H9 (cell line): ENCODE results near the gene ELF1. TPM values are rescaled to one million over a fixed set of nuclear protein-coding genes. Genes with fewer than 3 reads are reported as not detected.
"Not testable (repeated sequence)": the region's sequence is repeated elsewhere in the genome, so short reads cannot be mapped to it uniquely, and the experiment has no call there.

Experiments used
- DNase-seq: peaks from one replicate; pipeline ENCODE4 v3.0.0-alpha.2; 2017
- H2AFZ ChIP-seq: one replicate; pipeline ENCODE4 v1.6.1; 2013; ENCODE audit warnings: mild to moderate bottlenecking, low read length, control low read depth, moderate library complexity
- H2AK5ac ChIP-seq: 2 replicates; pipeline ENCODE4 v1.6.1; 2013; ENCODE audit warnings: low read length, control low read depth, mixed read lengths; ENCODE audit not compliant: insufficient read length
- H2BK120ac ChIP-seq: one replicate; pipeline ENCODE4 v1.6.1; 2013; ENCODE audit warnings: low read depth, mild to moderate bottlenecking, low read length, control low read depth, inconsistent platforms; ENCODE audit not compliant: poor library complexity, severe bottlenecking
- H2BK12ac ChIP-seq: 2 replicates; pipeline ENCODE4 v1.6.1; 2013; ENCODE audit warnings: low read length, control low read depth, mixed read lengths, low read depth; ENCODE audit not compliant: insufficient read length
- H2BK15ac ChIP-seq: 2 replicates; pipeline ENCODE4 v1.6.1; 2013; ENCODE audit warnings: low read depth, low read length, control low read depth
- H2BK20ac ChIP-seq: one replicate; pipeline ENCODE4 v1.6.1; 2013; ENCODE audit warnings: low read depth, mild to moderate bottlenecking, low read length, control low read depth, inconsistent platforms; ENCODE audit not compliant: poor library complexity, severe bottlenecking
- H2BK5ac ChIP-seq: 2 replicates; pipeline ENCODE4 v1.6.1; 2013; ENCODE audit warnings: low read length, control low read depth, mixed read lengths; ENCODE audit not compliant: insufficient read length
- H3K14ac ChIP-seq: 2 replicates; pipeline ENCODE4 v1.6.1; 2013; ENCODE audit warnings: low read length, control low read depth; ENCODE audit not compliant: insufficient read depth
- H3K18ac ChIP-seq: 2 replicates; pipeline ENCODE4 v1.6.1; 2013; ENCODE audit warnings: low read depth, mild to moderate bottlenecking, mixed read lengths, low read length, control low read depth; ENCODE audit not compliant: insufficient read length
- H3K23ac ChIP-seq: 2 replicates; pipeline ENCODE4 v1.6.1; 2013; ENCODE audit warnings: low read length, control low read depth, mixed read lengths, low read depth; ENCODE audit not compliant: insufficient read length
- H3K23me2 ChIP-seq: 2 replicates; pipeline ENCODE4 v1.6.1; 2013; ENCODE audit warnings: low read depth, mild to moderate bottlenecking, mixed read lengths, low read length, control low read depth; ENCODE audit not compliant: insufficient read length, poor library complexity, severe bottlenecking
- H3K27ac ChIP-seq: 2 replicates; pipeline ENCODE4 v1.5.1; 2013; ENCODE audit warnings: low read length, control low read depth, mixed read lengths, low read depth; ENCODE audit not compliant: insufficient read length
- H3K27me3 ChIP-seq: 2 replicates; pipeline ENCODE4 v1.6.1; 2013; ENCODE audit warnings: low read length, control low read depth, inconsistent platforms; ENCODE audit not compliant: insufficient read depth
- H3K4ac ChIP-seq: 2 replicates; pipeline ENCODE4 v1.6.1; 2013; ENCODE audit warnings: low read depth, mild to moderate bottlenecking, control low read depth, inconsistent platforms, low read length, moderate library complexity
- H3K4me1 ChIP-seq: 2 replicates; pipeline ENCODE4 v1.6.1; 2013; ENCODE audit warnings: low read length, control low read depth, inconsistent platforms; ENCODE audit not compliant: insufficient read depth
- H3K4me2 ChIP-seq: 2 replicates; pipeline ENCODE4 v1.6.1; 2013; ENCODE audit warnings: low read length, control low read depth, mixed read lengths; ENCODE audit not compliant: insufficient read length, insufficient read depth
- H3K56ac ChIP-seq: 2 replicates; pipeline ENCODE4 v1.6.1; 2013; ENCODE audit warnings: low read depth, mild to moderate bottlenecking, mixed read lengths, low read length, control low read depth; ENCODE audit not compliant: insufficient read length
- H3K79me1 ChIP-seq: 2 replicates; pipeline ENCODE4 v1.6.1; 2013; ENCODE audit warnings: low read depth, mild to moderate bottlenecking, moderate library complexity, low read length, control low read depth, inconsistent platforms; ENCODE audit not compliant: insufficient read depth, poor library complexity, severe bottlenecking
- H3K79me2 ChIP-seq: 2 replicates; pipeline ENCODE4 v1.6.1; 2013; ENCODE audit warnings: low read length, control low read depth, inconsistent platforms; ENCODE audit not compliant: insufficient read depth
- H3K9ac ChIP-seq: 2 replicates; pipeline ENCODE4 v1.6.1; 2013; ENCODE audit warnings: low read length, control low read depth, mixed read lengths; ENCODE audit not compliant: insufficient read length; ENCODE audit errors: extremely low read depth
- H3K9me3 ChIP-seq: one replicate; pipeline ENCODE4 v1.6.1; 2013; ENCODE audit warnings: low read depth, low read length, inconsistent platforms; ENCODE audit not compliant: control insufficient read depth
- H3T11ph ChIP-seq: one replicate; pipeline ENCODE4 v1.6.1; 2013; ENCODE audit warnings: mild to moderate bottlenecking, low read length, control low read depth, inconsistent platforms
- H4K20me1 ChIP-seq: one replicate; pipeline ENCODE4 v1.6.1; 2013; ENCODE audit not compliant: control insufficient read depth, insufficient read length, insufficient read depth
- H4K5ac ChIP-seq: 2 replicates; pipeline ENCODE4 v1.6.1; 2013; ENCODE audit warnings: low read depth, mild to moderate bottlenecking, mixed read lengths, low read length, control low read depth; ENCODE audit not compliant: insufficient read length
- H4K8ac ChIP-seq: replicated peaks from 2 replicates; pipeline ENCODE4 v1.6.1; 2013; ENCODE audit warnings: low read length, control low read depth, mixed read lengths, low read depth; ENCODE audit not compliant: insufficient read length
- H4K91ac ChIP-seq: 2 replicates; pipeline ENCODE4 v1.6.1; 2013; ENCODE audit warnings: low read depth, mild to moderate bottlenecking, moderate library complexity, mixed read lengths, low read length, control low read depth; ENCODE audit not compliant: insufficient read length
- H3K27ac Mint-ChIP-seq, 3 experiments: 2 replicates in 2 of 3; 3 replicates in 1 of 3; pipeline ENCODE4 v1.8.0; 2020 to 2021; ENCODE audit warnings: mixed read lengths in 3 of 3, mild to moderate bottlenecking in 1 of 3, moderate library complexity in 1 of 3
- H3K27me3 Mint-ChIP-seq: 2 replicates; pipeline ENCODE4 v1.8.0; 2021; ENCODE audit warnings: low read depth, mild to moderate bottlenecking, moderate library complexity, mixed read lengths
- H3K36me3 Mint-ChIP-seq, 3 experiments: 2 replicates in 2 of 3; 3 replicates in 1 of 3; pipeline ENCODE4 v1.8.0; 2020 to 2021; ENCODE audit warnings: low read depth in 3 of 3, mixed read lengths in 3 of 3; ENCODE audit not compliant: insufficient read depth in 1 of 3
- H3K4me1 Mint-ChIP-seq, 2 experiments: 2 replicates each; pipeline ENCODE4 v1.8.0; 2020; ENCODE audit warnings: mixed read lengths in 2 of 2
- H3K4me3 Mint-ChIP-seq, 2 experiments: 2 replicates in 1 of 2; 3 replicates in 1 of 2; pipeline ENCODE4 v1.8.0; 2020 to 2021; ENCODE audit warnings: mild to moderate bottlenecking in 2 of 2, mixed read lengths in 2 of 2, moderate library complexity in 1 of 2
- H3K9me3 Mint-ChIP-seq, 2 experiments: 2 replicates in 1 of 2; 3 replicates in 1 of 2; pipeline ENCODE4 v1.8.0; 2020; ENCODE audit warnings: mild to moderate bottlenecking in 2 of 2, mixed read lengths in 2 of 2, moderate library complexity in 1 of 2
- WGBS: extraction: QIAGEN DNeasy Blood & Tissue Kit; methylation state at CpG from one replicate; pipeline ENCODE4 v1.1.7; 2013; ENCODE audit warnings: missing lambda C conversion rate, low lambda C conversion rate, mixed read lengths; ENCODE audit not compliant: insufficient read length; ENCODE audit errors: extremely low coverage; 5-methylcytosine and 5-hydroxymethylcytosine counted together
- total RNA-seq: library from RNA; stranded (reverse); gene quantifications from 2 replicates; pipeline ENCODE4 v1.2.1, GENCODE V29; 2021
- TF ChIP-seq, protein P1 (sequence below): fragments of 200-600 bp; sonication (generic); conservative IDR thresholded peaks from 3 replicates; pipeline ENCODE4 v1.8.0; 2021; ENCODE audit warnings: antibody characterized with exemption, mild to moderate bottlenecking

The ELF1 gene
- total RNA-seq, 1 experiment from 2014 or later = 15.5 TPM

DNA sequence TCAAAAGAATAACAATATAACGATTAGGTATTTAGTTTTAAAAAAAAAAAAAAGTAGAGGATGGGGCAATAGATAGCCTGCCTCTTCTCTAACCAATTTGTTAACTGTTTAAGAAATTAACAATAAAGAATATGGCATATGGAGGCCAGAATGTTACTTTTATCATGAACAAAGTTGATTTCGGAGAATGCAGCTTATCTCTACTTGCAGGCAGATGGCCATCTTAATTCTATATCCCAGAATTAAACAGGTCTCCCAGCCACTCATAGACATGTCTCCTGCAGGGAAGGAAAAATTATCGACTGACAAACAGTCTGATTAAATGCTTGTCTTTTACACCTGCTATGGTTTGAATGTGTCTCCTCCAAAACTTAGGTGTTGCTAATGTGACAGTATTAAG is 133.1 kb downstream of the ELF1 start:
- no peak for DNase-seq
- Histone ChIP-seq H3K79me1 (no peaks in the 10 kb centered on the region), H2BK120ac (no peak overlapping the region), H3K18ac (no peak overlapping the region), H3K4ac (no peak overlapping the region), H3K9me3 (no peaks in the 10 kb centered on the region), H2AK5ac (no peak overlapping the region), H3K79me2 (no peaks in the 10 kb centered on the region), H4K20me1 (no peaks in the 10 kb centered on the region), H2BK5ac (no peak overlapping the region), H3K27me3 (no peaks in the 10 kb centered on the region), H3K23me2 (no peaks in the 10 kb centered on the region), H3K56ac (no peak overlapping the region), H4K8ac (no peak overlapping the region), H3K27ac (no peak overlapping the region), H3K4me2 (no peak overlapping the region), H2AFZ (no peak overlapping the region), H3K23ac (no peak overlapping the region), H2BK20ac (no peak overlapping the region), H3K9ac (no peak overlapping the region), H3T11ph (no peak overlapping the region), H4K5ac (no peak overlapping the region), H3K4me1 (no peaks in the 10 kb centered on the region), H3K14ac (no peak overlapping the region), H2BK12ac (no peak overlapping the region), H2BK15ac (no peak overlapping the region), H4K91ac (no peak overlapping the region)
- 100% methylated on average over 1 of the region's 3 CpGs for WGBS
- TF ChIP-seq, protein P1, sequence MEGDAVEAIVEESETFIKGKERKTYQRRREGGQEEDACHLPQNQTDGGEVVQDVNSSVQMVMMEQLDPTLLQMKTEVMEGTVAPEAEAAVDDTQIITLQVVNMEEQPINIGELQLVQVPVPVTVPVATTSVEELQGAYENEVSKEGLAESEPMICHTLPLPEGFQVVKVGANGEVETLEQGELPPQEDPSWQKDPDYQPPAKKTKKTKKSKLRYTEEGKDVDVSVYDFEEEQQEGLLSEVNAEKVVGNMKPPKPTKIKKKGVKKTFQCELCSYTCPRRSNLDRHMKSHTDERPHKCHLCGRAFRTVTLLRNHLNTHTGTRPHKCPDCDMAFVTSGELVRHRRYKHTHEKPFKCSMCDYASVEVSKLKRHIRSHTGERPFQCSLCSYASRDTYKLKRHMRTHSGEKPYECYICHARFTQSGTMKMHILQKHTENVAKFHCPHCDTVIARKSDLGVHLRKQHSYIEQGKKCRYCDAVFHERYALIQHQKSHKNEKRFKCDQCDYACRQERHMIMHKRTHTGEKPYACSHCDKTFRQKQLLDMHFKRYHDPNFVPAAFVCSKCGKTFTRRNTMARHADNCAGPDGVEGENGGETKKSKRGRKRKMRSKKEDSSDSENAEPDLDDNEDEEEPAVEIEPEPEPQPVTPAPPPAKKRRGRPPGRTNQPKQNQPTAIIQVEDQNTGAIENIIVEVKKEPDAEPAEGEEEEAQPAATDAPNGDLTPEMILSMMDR = no peak
- H3K4me3 Mint-ChIP-seq = no peak overlapping the region
- peaks cover 7 to 13% of the 10 kb centered on the region in 2 experiments; a peak in 4 of 5 replicates for H3K9me3 Mint-ChIP-seq
- no peak overlapping the region for H3K27ac Mint-ChIP-seq
- H3K27me3 Mint-ChIP-seq = no peaks in the 10 kb centered on the region; the same call in 1 of the 2 replicates
- peaks cover 0 to 7% (median 0%) of the 10 kb centered on the region in 3 experiments; a peak in 3 of 7 replicates for H3K36me3 Mint-ChIP-seq
- peaks cover 3 to 4% of the 10 kb centered on the region in 2 experiments; a peak in 2 of 4 replicates for H3K4me1 Mint-ChIP-seq

DNA sequence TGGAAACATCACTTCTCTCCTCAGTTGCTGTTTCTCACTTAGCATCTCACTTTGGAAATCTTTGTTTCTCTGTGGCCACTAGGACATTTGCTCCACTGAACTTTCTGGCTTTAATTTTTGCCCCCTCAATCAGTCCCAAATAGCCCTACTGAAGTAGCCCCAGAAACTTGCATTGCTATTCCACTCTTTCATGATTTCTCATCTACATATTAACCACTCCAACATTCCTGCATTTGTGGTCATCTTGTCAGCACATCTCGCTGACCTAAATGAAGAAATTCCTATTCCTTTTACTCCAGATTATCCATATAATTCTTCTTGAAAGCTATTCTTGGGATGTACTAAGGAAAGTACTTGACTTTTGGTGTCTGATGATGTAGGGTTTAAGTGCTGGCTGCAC is 134.9 kb downstream of the ELF1 start:
- H3K4me3 Mint-ChIP-seq, H2AK5ac ChIP-seq, H3K4me1 ChIP-seq, H3K18ac ChIP-seq, H2BK20ac ChIP-seq, H3K56ac ChIP-seq, H2BK12ac ChIP-seq, H3K27me3 Mint-ChIP-seq, H3K27me3 ChIP-seq, DNase-seq, H3K4me2 ChIP-seq, H4K20me1 ChIP-seq, H3K27ac ChIP-seq, H3T11ph ChIP-seq, H3K79me1 ChIP-seq, H2BK120ac ChIP-seq, H2BK15ac ChIP-seq, H3K9ac ChIP-seq, H3K23ac ChIP-seq, H4K5ac ChIP-seq, H3K23me2 ChIP-seq, H2BK5ac ChIP-seq, H3K4ac ChIP-seq, H3K9me3 ChIP-seq, H3K27ac Mint-ChIP-seq, H4K91ac ChIP-seq, H4K8ac ChIP-seq, H2AFZ ChIP-seq, H3K14ac ChIP-seq, H3K4me1 Mint-ChIP-seq, H3K79me2 ChIP-seq: not testable (repeated sequence)
- H3K36me3 Mint-ChIP-seq = peaks cover 4 to 18% (median 12%) of the 10 kb centered on the region in 3 experiments; a peak in 5 of 7 replicates
- peaks cover 16 to 18% of the 10 kb centered on the region in 2 experiments for H3K9me3 Mint-ChIP-seq
- WGBS = no CpG with 5 or more reads among the region's 1 CpG
